Parathyroid adenoma (tissue), 2 donors: ENCODE measurements around the gene PPP1R14B.

Experiments
- H2AFZ ChIP-seq: fragments of 300-600 bp; sonication (generic); one replicate; pipeline ENCODE4 v1.7.0; 2017; ENCODE audit warnings: antibody characterized with exemption, mild to moderate bottlenecking
- H3K27ac ChIP-seq: fragments of 300-600 bp; sonication (generic); one replicate; pipeline ENCODE4 v1.7.0; 2017
- H3K27me3 ChIP-seq: fragments of 300-600 bp; sonication (generic); one replicate; pipeline ENCODE4 v1.7.0; 2017; ENCODE audit warnings: low read length; ENCODE audit not compliant: control insufficient read depth, insufficient read depth
- H3K36me3 ChIP-seq: fragments of 300-600 bp; sonication (generic); one replicate; pipeline ENCODE4 v1.7.0; 2017; ENCODE audit warnings: low read length; ENCODE audit not compliant: control insufficient read depth, insufficient read depth
- H3K4me1 ChIP-seq: fragments of 300-600 bp; sonication (generic); one replicate; pipeline ENCODE4 v1.7.0; 2017; ENCODE audit warnings: control low read depth
- H3K4me2 ChIP-seq: fragments of 300-600 bp; sonication (generic); one replicate; pipeline ENCODE4 v1.7.0; 2017; ENCODE audit warnings: low read length
- H3K4me3 ChIP-seq: fragments of 300-600 bp; sonication (generic); one replicate; pipeline ENCODE4 v1.7.0; 2017; ENCODE audit warnings: low read depth, low read length
- H3K79me2 ChIP-seq: fragments of 300-600 bp; sonication (generic); one replicate; pipeline ENCODE4 v1.7.0; 2017; ENCODE audit warnings: control low read depth
- H3K9ac ChIP-seq: fragments of 300-600 bp; sonication (generic); one replicate; pipeline ENCODE4 v1.7.0; 2017; ENCODE audit warnings: mild to moderate bottlenecking
- H3K9me3 ChIP-seq: fragments of 300-600 bp; sonication (generic); one replicate; pipeline ENCODE4 v1.7.0; 2017; ENCODE audit warnings: low read length; ENCODE audit not compliant: control insufficient read depth
- CTCF ChIP-seq: fragments of 300-600 bp; sonication (generic); IDR thresholded peaks from one replicate; pipeline ENCODE4 v1.7.0; 2017; ENCODE audit warnings: antibody characterized with exemption, mild to moderate bottlenecking
- donor health status: primary hyperparathyroidism.

The PPP1R14B gene

GRCh38 chr11:64223001-64223651, 23.6 kb downstream of the PPP1R14B start:
- H3K27me3 ChIP-seq: no peaks in the 10 kb centered on the region
- TF ChIP-seq CTCF: no peak
- H3K36me3 ChIP-seq: no peaks in the 10 kb centered on the region
- H3K79me2 ChIP-seq: no peaks in the 10 kb centered on the region
- H2AFZ ChIP-seq: no peak overlapping the region
- H3K9me3 ChIP-seq: no peaks in the 10 kb centered on the region
- H3K4me2 ChIP-seq: no peak overlapping the region
- no peak overlapping the region for H3K4me3 ChIP-seq
- H3K4me1 ChIP-seq: peaks cover 7% of the 10 kb centered on the region
- no peak overlapping the region for H3K9ac ChIP-seq
- no peak overlapping the region for H3K27ac ChIP-seq

- Histone ChIP-seq H3K27me3 (no peaks in the 10 kb centered on the region), H3K27ac (no peak overlapping the region), H2AFZ (no peak overlapping the region), H3K36me3 (no peaks in the 10 kb centered on the region), H3K9me3 (no peaks in the 10 kb centered on the region), H3K4me2 (no peak overlapping the region), H3K4me3 (no peak overlapping the region), H3K9ac (no peak overlapping the region), H3K79me2 (no peaks in the 10 kb centered on the region), H3K4me1 (peaks cover 7% of the 10 kb centered on the region)
- no peak for TF ChIP-seq CTCF
These were observed 24.1 kb downstream of the PPP1R14B start for GRCh38 chr11:64222651-64223000.

- no peaks in the 10 kb centered on the region for H3K36me3 ChIP-seq
- H3K9ac ChIP-seq: no peak overlapping the region
- no peaks in the 10 kb centered on the region for H3K79me2 ChIP-seq
- no peak overlapping the region for H2AFZ ChIP-seq
- H3K4me3 ChIP-seq: no peak overlapping the region
- no peak overlapping the region for H3K27ac ChIP-seq
- no peak for TF ChIP-seq CTCF
- no peak overlapping the region for H3K4me2 ChIP-seq
- no peaks in the 10 kb centered on the region for H3K27me3 ChIP-seq
- no peaks in the 10 kb centered on the region for H3K9me3 ChIP-seq
- no peaks in the 10 kb centered on the region for H3K4me1 ChIP-seq
These were observed 25.9 kb downstream of the PPP1R14B start for GRCh38 chr11:64220798-64221197.

- Histone ChIP-seq H3K4me2 (no peak overlapping the region), H3K4me3 (no peak overlapping the region), H3K9ac (no peak overlapping the region), H3K4me1 (no peaks in the 10 kb centered on the region), H3K9me3 (no peaks in the 10 kb centered on the region), H3K36me3 (no peaks in the 10 kb centered on the region), H2AFZ (no peak overlapping the region), H3K79me2 (no peaks in the 10 kb centered on the region), H3K27ac (no peak overlapping the region), H3K27me3 (no peaks in the 10 kb centered on the region)
- TF ChIP-seq CTCF: no peak
These were observed 26.5 kb downstream of the PPP1R14B start for GRCh38 chr11:64220271-64220670.

- no peak overlapping the region for H3K4me2 ChIP-seq
- H3K79me2 ChIP-seq: no peaks in the 10 kb centered on the region
- no peaks in the 10 kb centered on the region for H3K36me3 ChIP-seq
- no peaks in the 10 kb centered on the region for H3K27me3 ChIP-seq
- H3K9me3 ChIP-seq: no peaks in the 10 kb centered on the region
- H3K4me1 ChIP-seq: no peaks in the 10 kb centered on the region
- no peak for TF ChIP-seq CTCF
- H3K9ac ChIP-seq: no peak overlapping the region
- no peak overlapping the region for H3K4me3 ChIP-seq
- no peak overlapping the region for H2AFZ ChIP-seq
- H3K27ac ChIP-seq: no peak overlapping the region
These were observed 27.0 kb downstream of the PPP1R14B start for GRCh38 chr11:64219755-64220154.
